SU-DHL-6 (cell line): ENCODE results near the gene FBLN2.

Source experiments
- H2AFZ ChIP-seq: fragments of 200-600 bp; sonication (generic); 2 replicates; pipeline ENCODE4 v1.6.1; 2014; ENCODE audit warnings: low read depth, mild to moderate bottlenecking, moderate library complexity, mixed read lengths, antibody characterized with exemption, low read length; ENCODE audit not compliant: severe bottlenecking
- H3F3A ChIP-seq: fragments of 200-600 bp; shearing (Covaris generic); 2 replicates; pipeline ENCODE4 v1.6.0; 2016; ENCODE audit warnings: antibody characterized with exemption, mild to moderate bottlenecking; ENCODE audit not compliant: insufficient read depth
- H3K27ac ChIP-seq: fragments of 200-600 bp; sonication (generic); 2 replicates; pipeline ENCODE4 v1.5.1; 2016; ENCODE audit warnings: low read depth, mild to moderate bottlenecking, low read length, moderate library complexity, mixed read lengths
- H3K27me3 ChIP-seq: fragments of 200-600 bp; sonication (generic), shearing (Covaris generic); 2 replicates; pipeline ENCODE4 v1.6.0; 2014; ENCODE audit warnings: mild to moderate bottlenecking, low read length
- H3K36me3 ChIP-seq: fragments of 200-600 bp; sonication (generic); 2 replicates; pipeline ENCODE4 v1.6.1; 2014; ENCODE audit warnings: mild to moderate bottlenecking, low read length, mixed read lengths
- H3K4me2 ChIP-seq: fragments of 300-600, 200-600 bp; shearing (Covaris generic), sonication (generic); 2 replicates; pipeline ENCODE4 v1.6.0; 2014; ENCODE audit warnings: low read length, low read depth, mild to moderate bottlenecking; ENCODE audit not compliant: poor library complexity, severe bottlenecking
- H3K4me3 ChIP-seq: fragments of 200-600 bp; sonication (generic); 2 replicates; pipeline ENCODE4 v1.5.1; 2014; ENCODE audit warnings: antibody characterized with exemption, low read length, mild to moderate bottlenecking, mixed read lengths; ENCODE audit not compliant: insufficient read depth, poor library complexity, severe bottlenecking
- H3K79me2 ChIP-seq: fragments of 200-600 bp; sonication (generic); 2 replicates; pipeline ENCODE4 v1.6.1; 2014; ENCODE audit warnings: mild to moderate bottlenecking, low read length, moderate library complexity; ENCODE audit not compliant: insufficient read depth
- H3K9ac ChIP-seq: fragments of 200-600 bp; sonication (generic); 2 replicates; pipeline ENCODE4 v1.7.0; 2014; ENCODE audit warnings: mild to moderate bottlenecking, low read length
- H3K9me2 ChIP-seq: fragments of 200-600 bp; sonication (generic); replicated peaks from 2 replicates; pipeline ENCODE4 v1.6.1; 2014; ENCODE audit warnings: low read length; ENCODE audit not compliant: insufficient read depth
- H3K9me3 ChIP-seq: fragments of 200-600 bp; sonication (generic); 2 replicates; pipeline ENCODE4 v1.6.1; 2014; ENCODE audit warnings: low read length, mixed read lengths; ENCODE audit not compliant: insufficient read depth
- H4K20me1 ChIP-seq: fragments of 200-600 bp; sonication (generic); 2 replicates; pipeline ENCODE4 v1.6.1; 2014; ENCODE audit warnings: low read depth, mild to moderate bottlenecking, antibody characterized with exemption, low read length, moderate library complexity, mixed read lengths
- CTCF ChIP-seq: fragments of 200-600 bp; sonication (generic); IDR thresholded peaks from one replicate; pipeline ENCODE4 v1.5.1; 2017; ENCODE audit warnings: antibody characterized with exemption, mild to moderate bottlenecking, low read length, moderate library complexity; ENCODE audit not compliant: insufficient read depth, poor library complexity, severe bottlenecking
- EZH2phosphoT487 ChIP-seq: fragments of 200-600 bp; sonication (generic), shearing (Covaris generic); conservative IDR thresholded peaks from 2 replicates; pipeline ENCODE4 v1.6.1; 2018; ENCODE audit warnings: mild to moderate bottlenecking, antibody characterized with exemption, low read length, moderate library complexity, mixed read lengths

FBLN2 gene

GRCh38 chr3:13552857-13553652 is 4.1 kb downstream of the FBLN2 start:
- H3K36me3 ChIP-seq = no peaks in the 10 kb centered on the region
- no peaks in the 10 kb centered on the region for H4K20me1 ChIP-seq
- no peaks in the 10 kb centered on the region for H3F3A ChIP-seq
- H3K9me2 ChIP-seq = no peaks in the 10 kb centered on the region
- H2AFZ ChIP-seq = no peak overlapping the region
- no peak for TF ChIP-seq EZH2phosphoT487
- TF ChIP-seq CTCF = no peak
- no peaks in the 10 kb centered on the region for H3K9me3 ChIP-seq
- no peak overlapping the region for H3K4me2 ChIP-seq
- H3K9ac ChIP-seq = no peak overlapping the region
- H3K27ac ChIP-seq = no peak overlapping the region
- no peak overlapping the region for H3K4me3 ChIP-seq
- H3K79me2 ChIP-seq = no peaks in the 10 kb centered on the region
- H3K27me3 ChIP-seq = no peaks in the 10 kb centered on the region

GRCh38 chr3:13553686-13554085 is 4.8 kb downstream of the FBLN2 start:
- Histone ChIP-seq H3F3A (no peaks in the 10 kb centered on the region), H3K9ac (no peak overlapping the region), H3K9me3 (no peaks in the 10 kb centered on the region), H3K9me2 (no peaks in the 10 kb centered on the region), H3K36me3 (no peaks in the 10 kb centered on the region), H3K4me2 (no peak overlapping the region), H2AFZ (no peak overlapping the region), H4K20me1 (no peaks in the 10 kb centered on the region), H3K27ac (no peak overlapping the region), H3K27me3 (no peaks in the 10 kb centered on the region), H3K79me2 (no peaks in the 10 kb centered on the region), H3K4me3 (no peak overlapping the region)
- TF ChIP-seq CTCF = no peak

GRCh38 chr3:13555753-13556152 is 6.8 kb downstream of the FBLN2 start:
- Histone ChIP-seq H3K36me3 (no peaks in the 10 kb centered on the region), H3K27me3 (no peaks in the 10 kb centered on the region), H3K9me2 (no peaks in the 10 kb centered on the region), H2AFZ (no peak overlapping the region), H3F3A (no peaks in the 10 kb centered on the region), H3K4me2 (no peak overlapping the region), H4K20me1 (no peaks in the 10 kb centered on the region), H3K79me2 (no peaks in the 10 kb centered on the region), H3K4me3 (no peak overlapping the region), H3K27ac (no peak overlapping the region), H3K9ac (no peak overlapping the region), H3K9me3 (no peaks in the 10 kb centered on the region)
- TF ChIP-seq EZH2phosphoT487 (no peak), CTCF (no peak)
